Right lobe of liver (tissue), 6 donors: Measurements from ENCODE around the gene EPHA4. TPM values are rescaled to one million over a fixed set of nuclear protein-coding genes. Genes with fewer than 3 reads are reported as not detected.

Experiments used
- ATAC-seq, 4 donors: fragments of 200-7000 bp; cut with Tn5 transposase; one replicate each; pipeline ENCODE4 v1.9.1; 2020; ENCODE audit warnings: mild to moderate bottlenecking in 4 of 4, moderate library complexity in 4 of 4
- DNase-seq, 3 donors: peaks; one replicate each; pipeline ENCODE4 v3.0.0-alpha.2; 2020
- H3K27ac ChIP-seq, 3 donors: fragments of 200-600 bp; one replicate each; pipeline ENCODE4 v1.8.0; 2022
- H3K27me3 ChIP-seq, 2 donors: fragments of 200-600 bp; one replicate each; pipeline ENCODE4 v1.8.0; 2022
- H3K36me3 ChIP-seq, 4 donors: fragments of 200-600 bp; sonication (generic) in 1 of 4; one replicate each; pipeline versions ENCODE4 v1.5.1 to v1.8.0; 2017 to 2022; ENCODE audit warnings: control low read depth in 1 of 4
- H3K4me1 ChIP-seq, 4 donors: fragments of 200-600 bp; sonication (generic) in 1 of 4; one replicate each; pipeline versions ENCODE4 v1.5.1 to v1.8.0; 2017 to 2022; ENCODE audit warnings: control low read depth in 1 of 4
- H3K4me3 ChIP-seq, 3 donors: fragments of 200-600 bp; one replicate each; pipeline ENCODE4 v1.8.0; 2022
- H3K9me3 ChIP-seq, 4 donors: fragments of 200-600 bp; sonication (generic) in 1 of 4; one replicate each; pipeline versions ENCODE4 v1.5.1 to v1.8.0; 2017 to 2022; ENCODE audit warnings: control low read depth in 1 of 4
- POLR2A ChIP-seq: fragments of 450-650 bp; IDR thresholded peaks from one replicate; pipeline ENCODE4 v1.6.1; 2017; ENCODE audit warnings: antibody characterized with exemption, mild to moderate bottlenecking
- WGBS: methylation state at CpG from one replicate; pipeline ENCODE4 v1.1.6; 2018; ENCODE audit warnings: low coverage, low lambda C conversion rate; ENCODE audit not compliant: insufficient coverage; ENCODE audit errors: missing lambda C conversion rate; 5-methylcytosine and 5-hydroxymethylcytosine counted together
- intact Hi-C, 2 donors: fragments of 100-400 bp; cut with DNase I; formaldehyde crosslinking; loops; one replicate each; pipeline versions ENCODE4 v1.11.2 to v1.14.1; 2022
- total RNA-seq, 6 experiments: library from RNA; depleted of rRNA in 2 of 6; stranded (reverse); fragments of >200 nt in 2 of 6; fragmentation: NEBNext Ultra II Directional in 3 of 6; extraction: Animal tissue kit (Norgen Biotek cat#: 25700) in 3 of 6; gene quantifications; one replicate each; pipeline versions ENCODE4 v1.1.0 to v1.2.4, GENCODE V29; 2016 to 2023
- TF ChIP-seq, protein P1 (sequence below), 4 donors: fragments of 200-600 bp in 3 of 4; fragments of 450-650 bp in 1 of 4; IDR thresholded peaks; one replicate each; pipeline versions ENCODE4 v1.5.1 to v1.8.0; 2016 to 2022; ENCODE audit warnings: antibody characterized with exemption in 4 of 4, mild to moderate bottlenecking in 2 of 4
- donor health status: DM: no; HTN: yes; CAD: no.
- donor health status: DM: no; HTN: no; CAD: no.
- donor health status: DM: no; HTN: no; CAD: no.
- donor health status: DM: no; HTN: yes; CAD: no.
- donor health status: DM: no; HTN: yes; CAD: no.

The EPHA4 gene
- total RNA-seq, 6 experiments from 2014 or later, result 0.61 to 2.9 (median 1.0) TPM

DNA sequence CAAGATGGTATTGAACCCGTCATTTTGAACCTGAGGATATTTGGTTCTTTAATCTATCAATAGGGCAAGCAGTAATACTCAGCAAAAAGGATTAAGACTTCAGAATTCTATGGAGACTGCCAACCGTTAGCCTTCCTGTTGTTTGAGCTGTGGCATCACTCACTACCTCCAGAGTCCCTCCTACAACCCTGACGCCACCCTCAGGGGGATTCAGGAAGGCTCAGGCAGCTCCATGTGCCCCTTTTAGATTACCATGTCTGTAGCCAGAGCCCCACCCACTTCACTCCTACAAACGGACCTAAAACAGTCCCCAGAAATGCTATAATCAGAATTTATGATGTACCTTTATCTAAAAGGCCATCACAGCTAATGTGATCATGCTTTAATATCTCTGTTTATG, 172.9 kb downstream of the EPHA4 start:
- H3K4me1 ChIP-seq, result no peaks in the 10 kb centered on the region

GRCh38 chr2:221397187-221397586, 174.9 kb downstream of the EPHA4 start:
- Histone ChIP-seq H3K4me1 (no peaks in the 10 kb centered on the region), H3K27me3 (no peaks in the 10 kb centered on the region), H3K27ac (no peak overlapping the region), H3K9me3 (no peaks in the 10 kb centered on the region), H3K36me3 (no peaks in the 10 kb centered on the region), H3K4me3 (no peak overlapping the region)
- 62% methylated on average over 1 of the region's 1 CpG for WGBS
- intact Hi-C loops, result no loop called here
- ATAC-seq, result no peak
- TF ChIP-seq, protein P1, sequence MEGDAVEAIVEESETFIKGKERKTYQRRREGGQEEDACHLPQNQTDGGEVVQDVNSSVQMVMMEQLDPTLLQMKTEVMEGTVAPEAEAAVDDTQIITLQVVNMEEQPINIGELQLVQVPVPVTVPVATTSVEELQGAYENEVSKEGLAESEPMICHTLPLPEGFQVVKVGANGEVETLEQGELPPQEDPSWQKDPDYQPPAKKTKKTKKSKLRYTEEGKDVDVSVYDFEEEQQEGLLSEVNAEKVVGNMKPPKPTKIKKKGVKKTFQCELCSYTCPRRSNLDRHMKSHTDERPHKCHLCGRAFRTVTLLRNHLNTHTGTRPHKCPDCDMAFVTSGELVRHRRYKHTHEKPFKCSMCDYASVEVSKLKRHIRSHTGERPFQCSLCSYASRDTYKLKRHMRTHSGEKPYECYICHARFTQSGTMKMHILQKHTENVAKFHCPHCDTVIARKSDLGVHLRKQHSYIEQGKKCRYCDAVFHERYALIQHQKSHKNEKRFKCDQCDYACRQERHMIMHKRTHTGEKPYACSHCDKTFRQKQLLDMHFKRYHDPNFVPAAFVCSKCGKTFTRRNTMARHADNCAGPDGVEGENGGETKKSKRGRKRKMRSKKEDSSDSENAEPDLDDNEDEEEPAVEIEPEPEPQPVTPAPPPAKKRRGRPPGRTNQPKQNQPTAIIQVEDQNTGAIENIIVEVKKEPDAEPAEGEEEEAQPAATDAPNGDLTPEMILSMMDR (IDR thresholded peaks at IDR 0.05), result no peak
- TF ChIP-seq POLR2A, result no peak
- DNase-seq, result no peak

More for the DNA sequence above, 172.9 kb downstream of the EPHA4 start:
- DNase-seq (no peak), ATAC-seq (no peak)
- no peaks in the 10 kb centered on the region for H3K27me3 ChIP-seq
- TF ChIP-seq POLR2A, result no peak
- TF ChIP-seq, protein P1 (IDR thresholded peaks at IDR 0.05), result no peak
- H3K4me3 ChIP-seq, result no peak overlapping the region
- intact Hi-C loops, result no loop called here
- no peaks in the 10 kb centered on the region for H3K36me3 ChIP-seq
- H3K9me3 ChIP-seq, result no peaks in the 10 kb centered on the region
- WGBS, result 19% methylated on average over 4 of the region's 4 CpGs
- no peak overlapping the region for H3K27ac ChIP-seq

DNA sequence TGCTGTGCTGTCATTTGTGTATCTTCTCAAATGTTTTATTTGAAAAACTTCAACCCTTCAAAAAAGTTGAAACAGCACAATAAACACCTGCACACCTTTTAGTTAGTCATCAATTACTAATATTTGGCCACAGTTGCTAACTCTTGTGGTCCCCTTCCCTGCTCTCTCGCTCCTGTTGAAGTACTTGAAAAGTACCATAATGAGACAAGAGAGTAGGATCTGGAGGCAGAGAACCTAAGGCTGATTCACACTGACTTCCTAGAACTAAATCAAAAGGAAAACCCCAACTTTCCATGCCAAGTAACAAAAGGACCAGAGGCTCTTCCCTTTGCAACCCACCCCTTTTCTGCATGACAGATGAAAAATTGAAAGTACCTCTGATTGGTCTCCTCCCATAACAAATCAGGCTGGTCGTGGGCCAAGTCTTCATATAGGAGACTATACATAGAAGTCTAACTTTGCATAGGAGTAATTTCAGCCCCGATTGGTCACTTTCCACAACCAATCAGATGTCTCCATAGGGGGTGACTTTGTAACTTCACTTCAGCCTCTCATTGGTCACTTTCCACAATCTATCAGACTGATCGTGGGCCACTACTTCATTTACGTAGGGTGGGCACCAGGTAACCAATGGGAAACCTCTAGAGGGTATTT, 179.7 kb downstream of the EPHA4 start:
- DNase-seq (no peak), ATAC-seq (no peak)
- H3K9me3 ChIP-seq, result no peaks in the 10 kb centered on the region
- intact Hi-C loops, result no loop called here
- no peak for TF ChIP-seq POLR2A
- TF ChIP-seq, protein P1 (IDR thresholded peaks at IDR 0.05), result no peak
- no peaks in the 10 kb centered on the region for H3K4me1 ChIP-seq
- no peaks in the 10 kb centered on the region for H3K27me3 ChIP-seq
- no peak overlapping the region for H3K4me3 ChIP-seq
- 59% methylated on average over 5 of the region's 5 CpGs for WGBS
- H3K36me3 ChIP-seq, result no peaks in the 10 kb centered on the region
- H3K27ac ChIP-seq, result no peak overlapping the region

- Histone ChIP-seq H3K27ac (no peak overlapping the region), H3K9me3 (no peaks in the 10 kb centered on the region), H3K4me3 (no peak overlapping the region), H3K27me3 (no peaks in the 10 kb centered on the region), H3K4me1 (no peaks in the 10 kb centered on the region), H3K36me3 (no peaks in the 10 kb centered on the region)
- no peak for DNase-seq
- ATAC-seq, result no peak
- 44% methylated on average over 4 of the region's 4 CpGs for WGBS
- TF ChIP-seq, protein P1 (IDR thresholded peaks at IDR 0.05), result no peak
- no peak for TF ChIP-seq POLR2A
- intact Hi-C loops, result no loop called here
Observed at GRCh38 chr2:221390878-221391277, 181.2 kb downstream of the EPHA4 start.

DNA sequence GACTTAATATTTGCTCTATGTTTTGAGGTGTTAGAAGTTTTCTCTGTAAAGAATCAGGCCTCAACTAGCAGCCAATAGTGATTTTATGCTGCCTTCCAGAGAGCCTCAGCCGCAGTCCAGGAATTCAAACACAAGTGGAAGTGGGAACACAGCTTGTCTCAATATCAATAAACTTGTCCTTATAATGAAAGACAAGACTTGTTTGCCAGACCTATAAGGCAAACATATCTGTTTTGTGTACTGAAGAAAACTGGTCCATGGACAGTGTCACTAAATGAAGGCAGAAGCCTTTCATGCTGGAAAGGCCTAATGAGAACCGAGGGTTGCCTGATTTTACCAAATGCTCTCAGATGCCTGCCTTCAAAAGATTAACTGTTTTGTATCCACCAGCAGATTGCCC, 182.2 kb downstream of the EPHA4 start:
- ATAC-seq, result no peak
- WGBS, result 66% methylated on average over 2 of the region's 2 CpGs
- H3K4me3 ChIP-seq, result no peak overlapping the region
- DNase-seq, result no peak
- TF ChIP-seq, protein P1 (IDR thresholded peaks at IDR 0.05), result no peak
- no peak for TF ChIP-seq POLR2A
- no peaks in the 10 kb centered on the region for H3K36me3 ChIP-seq
- intact Hi-C loops, result no loop called here
- H3K27me3 ChIP-seq, result no peaks in the 10 kb centered on the region
- H3K27ac ChIP-seq, result no peak overlapping the region
- no peaks in the 10 kb centered on the region for H3K9me3 ChIP-seq
- no peaks in the 10 kb centered on the region for H3K4me1 ChIP-seq
